Astrocyte (in vitro differentiated cells and primary cell): Measurements from ENCODE around the gene BCL7C.

Experiments used
- CTCF ChIP-seq: IDR thresholded peaks from 2 replicates; pipeline ENCODE4 v1.5.1; 2011; ENCODE audit warnings: low read depth, mild to moderate bottlenecking, inconsistent platforms, low read length, moderate library complexity; ENCODE audit not compliant: insufficient read depth
- EZH2 ChIP-seq: IDR thresholded peaks from 2 replicates; pipeline ENCODE4 v1.6.1; 2012; ENCODE audit warnings: mild to moderate bottlenecking, low read length, inconsistent platforms; ENCODE audit not compliant: insufficient read depth

GRCh38 chr16:30895627-30896260 lies 1.9 kb upstream of the BCL7C start:
- TF ChIP-seq CTCF, result no peak
- no peak for TF ChIP-seq EZH2
